A549 treated with Hydrocortisone at 1 μM for 4 hours (cell line): ENCODE results near the gene SLC38A11. TPM values are rescaled to one million over a fixed set of nuclear protein-coding genes. Genes with fewer than 3 reads are reported as not detected.

Source experiments
- total RNA-seq: library from RNA; stranded (reverse); fragments of 200-300 nt; extraction: Qiagen RNA extraction; gene quantifications from 5 replicates; pipeline ENCODE4 v1.2.3, GENCODE V29; 2022

SLC38A11 gene
- total RNA-seq = 0.03 TPM in 1 of 5 replicates, not detected in the others

GRCh38 chr2:164954954-164955701, at the start of gene SLC38A11:
TSS of gene SLC38A11 (minus strand) at chr2:164955525. CDS start at chr2:164955247, 278 bp downstream.

Other genes starting within 250 kb of the SLC38A11 start
- 3.7 to 6.6 TPM (median 4.5 TPM) in 5 replicates for gene COBLL1, start 113.7 kb downstream of the SLC38A11 start, total RNA-seq
- gene SCN3A, start 248.5 kb upstream of the SLC38A11 start, total RNA-seq = 0.01 TPM in 1 of 5 replicates, not detected in the others